A673 (cell line): ENCODE measurements around the gene ACTL10. TPM values are rescaled to one million over a fixed set of nuclear protein-coding genes. Genes with fewer than 3 reads are reported as not detected.

Experiments used
- BruUV-seq: library from RNA; stranded (reverse); fragments of 400-500 nt; replicated peaks from 2 replicates; lab custom pipeline; 2021; lab: Mats Ljungman, UMichigan
- CTCF ChIA-PET: fragments of 300-600 bp; sonication (Branson Sonifier 250); formaldehyde crosslinking; loops from one replicate; lab custom pipeline; 2022; ENCODE audit warnings: antibody characterized with exemption; lab: Charles Lee
- POLR2A ChIA-PET: fragments of 300-600 bp; sonication (Branson Sonifier 250); formaldehyde crosslinking; loops from one replicate; lab custom pipeline; 2022; ENCODE audit warnings: antibody characterized with exemption; ENCODE audit not compliant: low non-redundant PET; lab: Charles Lee
- DNase-seq: peaks from one replicate; pipeline ENCODE4 v3.0.0-alpha.2; 2015; ENCODE audit warnings: low spot score
- H3K27ac ChIP-seq: fragments of 200-600 bp; sonication (generic); 2 replicates; pipeline ENCODE4 v1.5.1; 2016; ENCODE audit warnings: mixed run types, low read depth, mild to moderate bottlenecking, mixed read lengths, antibody characterized with exemption, low read length; ENCODE audit not compliant: poor library complexity, severe bottlenecking
- H3K27me3 ChIP-seq: fragments of 200-600 bp; sonication (generic); replicated peaks from 2 replicates; pipeline ENCODE4 v1.6.1; 2017; ENCODE audit warnings: mixed run types, low read depth, mild to moderate bottlenecking, mixed read lengths, antibody characterized with exemption, low read length; ENCODE audit not compliant: insufficient read depth, poor library complexity
- H3K36me3 ChIP-seq: fragments of 200-600 bp; sonication (generic); 2 replicates; pipeline ENCODE4 v1.6.1; 2016; ENCODE audit warnings: mixed run types, mild to moderate bottlenecking, mixed read lengths, antibody characterized with exemption, low read length; ENCODE audit not compliant: insufficient read depth, poor library complexity, severe bottlenecking
- H3K4me1 ChIP-seq: fragments of 200-600 bp; sonication (generic); 2 replicates; pipeline ENCODE4 v1.6.1; 2017; ENCODE audit warnings: mixed run types, mild to moderate bottlenecking, mixed read lengths, antibody characterized with exemption, low read length; ENCODE audit not compliant: insufficient read depth, poor library complexity, severe bottlenecking
- H3K4me3 ChIP-seq: fragments of 200-600 bp; sonication (generic); 2 replicates; pipeline ENCODE4 v1.5.1; 2016; ENCODE audit warnings: low read depth, mixed run types, mild to moderate bottlenecking, mixed read lengths, low read length; ENCODE audit not compliant: poor library complexity, severe bottlenecking
- H3K9me3 ChIP-seq: fragments of 200-600 bp; sonication (generic); 2 replicates; pipeline ENCODE4 v1.6.1; 2016; ENCODE audit warnings: mixed run types, low read depth, mild to moderate bottlenecking, mixed read lengths, antibody characterized with exemption, low read length; ENCODE audit not compliant: poor library complexity, severe bottlenecking
- EZH2 ChIP-seq: fragments of 200-600 bp; sonication (generic); IDR thresholded peaks from 2 replicates; pipeline ENCODE4 v1.6.1; 2017; ENCODE audit warnings: borderline replicate concordance, low read depth, mild to moderate bottlenecking, mixed read lengths, antibody characterized with exemption, low read length; ENCODE audit not compliant: poor library complexity, severe bottlenecking
- intact Hi-C: fragments of 100-400 bp; cut with micrococcal nuclease; formaldehyde crosslinking; loops from one replicate; pipeline ENCODE4 v1.10.0; 2022; ENCODE audit not compliant: unreplicated experiment
- total RNA-seq: library from RNA; stranded (reverse); gene quantifications from 2 replicates; pipeline ENCODE4 v1.2.3, GENCODE V29; 2021
- TF ChIP-seq, protein P1 (sequence below): fragments of 300-800, 200-600 bp; sonication (generic); conservative IDR thresholded peaks from 2 replicates; pipeline ENCODE4 v1.5.1; 2017; ENCODE audit warnings: low read depth, mild to moderate bottlenecking, antibody characterized with exemption, low read length, moderate library complexity, mixed read lengths

The ACTL10 gene
- total RNA-seq, 1 experiment from 2014 or later, result 0.47 TPM

DNA sequence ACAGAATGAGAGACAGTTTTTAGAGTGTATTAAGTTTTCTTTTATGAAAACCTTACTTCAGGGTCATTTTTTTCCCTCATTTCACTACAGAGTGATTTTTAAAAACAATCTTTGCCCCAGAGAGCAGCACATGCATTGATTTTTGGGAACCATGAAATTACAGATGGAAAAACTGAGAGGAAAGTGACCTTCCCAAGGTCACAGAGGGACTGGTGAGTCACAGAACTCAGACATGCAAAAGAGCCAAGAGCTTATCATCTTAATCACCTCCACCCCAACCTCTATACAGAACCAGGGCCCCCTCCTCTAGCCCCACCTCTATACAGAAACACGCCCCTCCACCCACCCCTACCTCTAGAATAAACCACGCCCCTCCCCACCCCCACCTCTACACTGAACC, 42.7 kb downstream of the ACTL10 start:
- intact Hi-C loops, result no loop called here
- Histone ChIP-seq H3K9me3 (no peaks in the 10 kb centered on the region), H3K4me1 (no peaks in the 10 kb centered on the region), H3K27ac (no peak overlapping the region), H3K36me3 (no peaks in the 10 kb centered on the region), H3K27me3 (no peaks in the 10 kb centered on the region), H3K4me3 (no peak overlapping the region)
- CTCF ChIA-PET, result no interaction called here
- BruUV-seq, result no TSS peak
- no peak for TF ChIP-seq EZH2
- TF ChIP-seq, protein P1, sequence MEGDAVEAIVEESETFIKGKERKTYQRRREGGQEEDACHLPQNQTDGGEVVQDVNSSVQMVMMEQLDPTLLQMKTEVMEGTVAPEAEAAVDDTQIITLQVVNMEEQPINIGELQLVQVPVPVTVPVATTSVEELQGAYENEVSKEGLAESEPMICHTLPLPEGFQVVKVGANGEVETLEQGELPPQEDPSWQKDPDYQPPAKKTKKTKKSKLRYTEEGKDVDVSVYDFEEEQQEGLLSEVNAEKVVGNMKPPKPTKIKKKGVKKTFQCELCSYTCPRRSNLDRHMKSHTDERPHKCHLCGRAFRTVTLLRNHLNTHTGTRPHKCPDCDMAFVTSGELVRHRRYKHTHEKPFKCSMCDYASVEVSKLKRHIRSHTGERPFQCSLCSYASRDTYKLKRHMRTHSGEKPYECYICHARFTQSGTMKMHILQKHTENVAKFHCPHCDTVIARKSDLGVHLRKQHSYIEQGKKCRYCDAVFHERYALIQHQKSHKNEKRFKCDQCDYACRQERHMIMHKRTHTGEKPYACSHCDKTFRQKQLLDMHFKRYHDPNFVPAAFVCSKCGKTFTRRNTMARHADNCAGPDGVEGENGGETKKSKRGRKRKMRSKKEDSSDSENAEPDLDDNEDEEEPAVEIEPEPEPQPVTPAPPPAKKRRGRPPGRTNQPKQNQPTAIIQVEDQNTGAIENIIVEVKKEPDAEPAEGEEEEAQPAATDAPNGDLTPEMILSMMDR, result no peak
- no peak for DNase-seq
- POLR2A ChIA-PET, result no interaction called here

DNA sequence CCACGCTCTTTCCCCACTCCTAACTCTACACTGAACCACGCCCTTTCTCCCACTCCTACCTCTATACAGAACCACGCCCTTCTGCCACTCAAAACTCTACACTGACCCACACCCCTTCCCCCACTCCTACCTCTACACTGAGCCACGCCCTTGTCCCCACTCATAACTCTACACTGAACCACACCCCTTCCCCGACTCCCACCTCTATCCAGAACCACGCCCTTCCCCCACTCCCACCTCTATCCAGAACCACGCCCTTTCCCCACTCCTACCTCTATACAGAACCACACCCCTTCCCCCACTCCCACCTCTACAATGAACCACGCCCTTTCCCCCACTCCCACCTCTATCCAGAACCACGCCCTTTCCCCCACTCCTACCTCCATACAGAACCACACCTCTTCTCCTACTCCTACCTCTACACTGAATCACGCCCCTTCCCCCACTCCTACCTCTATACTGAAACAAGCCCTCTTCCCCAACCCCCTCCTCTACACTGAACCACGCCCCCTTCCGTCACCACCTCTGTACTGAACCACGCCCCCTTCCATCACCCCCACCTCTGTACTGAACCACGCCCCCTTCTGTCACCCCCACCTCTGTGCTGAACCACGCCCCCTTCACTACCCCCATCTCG, 43.3 kb downstream of the ACTL10 start:
- ChIA-PET CTCF (no interaction called here), POLR2A (no interaction called here)
- Histone ChIP-seq H3K4me3 (no peak overlapping the region), H3K9me3 (no peaks in the 10 kb centered on the region), H3K36me3 (no peaks in the 10 kb centered on the region), H3K27ac (no peak overlapping the region), H3K27me3 (no peaks in the 10 kb centered on the region), H3K4me1 (no peaks in the 10 kb centered on the region)
- TF ChIP-seq, protein P1, result no peak
- TF ChIP-seq EZH2, result no peak
- intact Hi-C loops, result no loop called here
- no peak for DNase-seq
- BruUV-seq, result no TSS peak

- Histone ChIP-seq H3K4me3 (no peak overlapping the region), H3K36me3 (no peaks in the 10 kb centered on the region), H3K27me3 (no peaks in the 10 kb centered on the region), H3K4me1 (no peaks in the 10 kb centered on the region), H3K27ac (no peak overlapping the region), H3K9me3 (no peaks in the 10 kb centered on the region)
- intact Hi-C loops, result no loop called here
- POLR2A ChIA-PET, result no interaction called here
- no TSS peak for BruUV-seq
- no peak for DNase-seq
- no peak for TF ChIP-seq EZH2
- TF ChIP-seq, protein P1, result no peak
- CTCF ChIA-PET, result no interaction called here
Observed at GRCh38 chr20:33710681-33711445, 44.1 kb downstream of the ACTL10 start.
